ELR (cell line): ENCODE data around the gene RACK1.
"Not testable (repeated sequence)": the region's sequence is repeated elsewhere in the genome, so short reads cannot be mapped to it uniquely, and the experiment has no call there.

Experiments
- DNase-seq: peaks from one replicate; pipeline ENCODE4 v3.0.0-alpha.2; 2015; ENCODE audit warnings: low read depth

Gene RACK1

GRCh38 chr5:181214249-181214648 is 29.5 kb downstream of the RACK1 start:
- not testable (repeated sequence) for DNase-seq

GRCh38 chr5:181212934-181213333 is 30.8 kb downstream of the RACK1 start:
- DNase-seq: no peak

GRCh38 chr5:181212080-181212479 is 31.6 kb downstream of the RACK1 start:
- no peak for DNase-seq

- DNase-seq: no peak
Measured at GRCh38 chr5:181211208-181211607, 32.5 kb downstream of the RACK1 start.

GRCh38 chr5:181210698-181211097 is 33.0 kb downstream of the RACK1 start:
- DNase-seq: not testable (repeated sequence)

- not testable (repeated sequence) for DNase-seq
Measured at GRCh38 chr5:181210148-181210547, 33.6 kb downstream of the RACK1 start.

- not testable (repeated sequence) for DNase-seq
Measured at GRCh38 chr5:181209006-181209405, 34.7 kb downstream of the RACK1 start.

- no peak for DNase-seq
Measured at GRCh38 chr5:181207960-181208253, 35.8 kb downstream of the RACK1 start.

- peak; percentile 94 for DNase-seq
Measured at GRCh38 chr5:181207214-181207959, 36.3 kb downstream of the RACK1 start.

- peak; percentile 33 for DNase-seq
Measured at GRCh38 chr5:181205761-181206649, 37.7 kb downstream of the RACK1 start.

- DNase-seq: peak; percentile 60
Measured at GRCh38 chr5:181204826-181205760, 38.6 kb downstream of the RACK1 start, which contains the start of gene TRIM7. Gene TRIM7, minus strand, starts transcription at chr5:181205196. Its CDS starts 86 bp downstream, at chr5:181205110.

GRCh38 chr5:181204113-181204825 is 39.4 kb downstream of the RACK1 start:
- peak; percentile 34 for DNase-seq

- no peak for DNase-seq
Measured at GRCh38 chr5:181203777-181204112, 40.0 kb downstream of the RACK1 start.

- DNase-seq: no peak
Measured at GRCh38 chr5:181203093-181203711, 40.5 kb downstream of the RACK1 start.

GRCh38 chr5:181200816-181201215 is 42.9 kb downstream of the RACK1 start:
- DNase-seq: no peak

- no peak for DNase-seq
Measured at GRCh38 chr5:181199881-181200638, 43.6 kb downstream of the RACK1 start.

GRCh38 chr5:181198905-181199519 is 44.7 kb downstream of the RACK1 start:
- no peak for DNase-seq

GRCh38 chr5:181198106-181198685 is 45.5 kb downstream of the RACK1 start:
- DNase-seq: no peak

- no peak for DNase-seq
Measured at GRCh38 chr5:181197326-181197951, 46.3 kb downstream of the RACK1 start.
